Pancreas (tissue), 10 donors: ENCODE measurements around the gene GPR31. TPM values are rescaled to one million over a fixed set of nuclear protein-coding genes. Genes with fewer than 3 reads are reported as not detected.

ENCODE experiments used
- ATAC-seq, 4 donors: fragments of 200-7000 bp; cut with Tn5 transposase; one replicate each; pipeline versions ENCODE4 v1.8.0 to v1.9.1; 2020; ENCODE audit warnings: mild to moderate bottlenecking in 4 of 4, moderate library complexity in 4 of 4
- DNase-seq, 6 donors: peaks; one replicate each; pipeline ENCODE4 v3.0.0-alpha.2; 2020
- FAIRE-seq: peaks from 2 replicates; lab custom pipeline; 2012; peaks lifted over from hg19 to GRCh38; lab: Jason Lieb, UNC
- H3K27ac ChIP-seq, 4 donors: fragments of 200-600 bp; sonication (generic); 1 replicate in 3 of 4; 2 replicates in 1 of 4; pipeline versions ENCODE4 v1.5.0 to v1.8.0; 2020
- H3K27me3 ChIP-seq, 4 donors: fragments of 200-600 bp; one replicate each; pipeline ENCODE4 v1.8.0; 2021
- H3K36me3 ChIP-seq, 3 donors: fragments of 200-600 bp; sonication (generic) in 1 of 3; one replicate each; pipeline versions ENCODE4 v1.5.0 to v1.8.0; 2020 to 2021
- H3K4me1 ChIP-seq, 3 donors: fragments of 200-600 bp; one replicate each; pipeline ENCODE4 v1.8.0; 2021
- H3K4me3 ChIP-seq, 4 donors: fragments of 200-600 bp; sonication (generic) in 2 of 4; one replicate each; pipeline versions ENCODE4 v1.5.0 to v1.8.0; 2020 to 2021
- H3K9me3 ChIP-seq, 4 donors: fragments of 200-600 bp; one replicate each; pipeline ENCODE4 v1.8.0; 2021
- WGBS, 2 donors: extraction: QIAGEN DNeasy Blood & Tissue Kit; methylation state at CpG; one replicate each; pipeline ENCODE4 v1.1.7; 2013; 5-methylcytosine and 5-hydroxymethylcytosine counted together
- intact Hi-C, 3 donors: fragments of 100-400 bp; cut with DNase I; formaldehyde crosslinking; loops; one replicate each; pipeline versions ENCODE4 v1.11.1 to v1.14.2; 2022
- polyA plus RNA-seq, 2 donors: library from polyadenylated mRNA; stranded (reverse); fragments of 200-250 nt; gene quantifications; one replicate each; pipeline ENCODE4 v1.2.3, GENCODE V29; 2013
- total RNA-seq, 6 donors: library from RNA; stranded (reverse); fragmentation: NEBNext Ultra II Directional in 4 of 6; extraction: Animal tissue kit (Norgen Biotek cat#: 25700) in 4 of 6; gene quantifications; one replicate each; pipeline versions ENCODE4 v1.2.1 to v1.2.4, GENCODE V29; 2021 to 2023
- TF ChIP-seq, protein P1 (sequence below), 4 donors: fragments of 200-600 bp; sonication (generic) in 3 of 4; IDR thresholded peaks; one replicate each; pipeline versions ENCODE4 v1.5.0 to v1.8.0; 2021; ENCODE audit warnings: antibody characterized with exemption in 4 of 4
- donor health status: healthy with polysubstance abuse.
- donor health status: DM: no; HTN: no; CAD: no; lungs with moderate emphysema.
- donor health status: DM: no; HTN: no; CAD: no.
- donor health status: control.
- donor health status: control.
- donor health status: Bipolar disorder and iron deficiency.
- donor health status: DM: yes; HTN: yes; CAD: no.
- donor health status: DM: no; HTN: no; CAD: no.
- donor health status: DM: no; HTN: no; CAD: no.
- donor health status: DM: yes; HTN: yes; CAD: no.

Gene GPR31
- total and polyA plus RNA-seq, 8 donors = not detected

DNA sequence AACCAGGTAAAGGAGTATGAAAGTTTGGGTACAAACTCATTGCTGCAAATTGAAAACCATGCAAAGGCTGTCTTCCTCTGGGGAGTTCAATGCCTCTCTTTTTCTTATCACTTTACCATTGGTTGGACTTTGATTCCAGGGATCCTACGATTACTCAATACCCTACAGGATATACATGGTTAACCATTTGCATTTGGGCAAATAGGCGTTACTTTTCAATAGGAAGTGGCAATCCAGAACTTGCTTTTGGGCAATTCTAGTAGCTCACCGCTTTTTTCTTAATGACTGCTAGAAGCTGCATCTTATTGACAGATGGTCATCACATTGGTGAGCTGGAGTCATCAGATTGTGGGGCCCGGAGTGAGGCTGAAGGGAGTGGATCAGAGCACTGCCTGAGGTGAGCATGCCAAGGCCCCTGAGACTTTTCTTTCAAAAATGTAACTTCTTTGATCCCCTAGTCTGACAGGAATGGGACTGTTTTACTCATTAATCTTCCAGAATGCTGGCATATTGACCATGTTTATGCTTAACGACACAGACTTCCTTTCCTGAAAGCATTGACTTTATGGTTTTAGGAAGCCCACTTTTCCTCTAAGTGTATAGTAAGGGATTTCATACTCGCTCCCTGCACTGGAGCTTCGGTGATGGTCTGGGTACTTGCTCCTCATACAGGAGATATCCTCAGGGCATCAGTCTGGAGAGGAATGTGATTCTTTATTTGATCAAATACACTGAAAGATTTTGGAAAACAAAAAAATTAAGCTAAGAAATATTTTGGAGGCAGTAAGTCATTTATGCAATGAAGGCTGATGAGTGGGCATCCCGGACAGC, 34.7 kb downstream of the GPR31 start, which contains the start of gene CCR6:
Gene CCR6 (plus strand): TSS at position 270 of the 831 bp plus-strand sequence. CDS start 13,039 bp downstream, outside the sequence.
- Histone ChIP-seq H3K4me3 (no peak within 1 kb of the TSS), H3K27me3 (no peaks in the 10 kb centered on the region), H3K36me3 (no peaks in the 10 kb centered on the region), H3K4me1 (no peaks in the 10 kb centered on the region), H3K27ac (no peak within 1 kb of the TSS), H3K9me3 (no peaks in the 10 kb centered on the region)
- WGBS, 2 donors = 67 to 69% methylated on average over 8 of the region's 8 CpGs
- intact Hi-C loops = no loop called here
- FAIRE-seq = no peak
- no peak for DNase-seq
- TF ChIP-seq, protein P1, sequence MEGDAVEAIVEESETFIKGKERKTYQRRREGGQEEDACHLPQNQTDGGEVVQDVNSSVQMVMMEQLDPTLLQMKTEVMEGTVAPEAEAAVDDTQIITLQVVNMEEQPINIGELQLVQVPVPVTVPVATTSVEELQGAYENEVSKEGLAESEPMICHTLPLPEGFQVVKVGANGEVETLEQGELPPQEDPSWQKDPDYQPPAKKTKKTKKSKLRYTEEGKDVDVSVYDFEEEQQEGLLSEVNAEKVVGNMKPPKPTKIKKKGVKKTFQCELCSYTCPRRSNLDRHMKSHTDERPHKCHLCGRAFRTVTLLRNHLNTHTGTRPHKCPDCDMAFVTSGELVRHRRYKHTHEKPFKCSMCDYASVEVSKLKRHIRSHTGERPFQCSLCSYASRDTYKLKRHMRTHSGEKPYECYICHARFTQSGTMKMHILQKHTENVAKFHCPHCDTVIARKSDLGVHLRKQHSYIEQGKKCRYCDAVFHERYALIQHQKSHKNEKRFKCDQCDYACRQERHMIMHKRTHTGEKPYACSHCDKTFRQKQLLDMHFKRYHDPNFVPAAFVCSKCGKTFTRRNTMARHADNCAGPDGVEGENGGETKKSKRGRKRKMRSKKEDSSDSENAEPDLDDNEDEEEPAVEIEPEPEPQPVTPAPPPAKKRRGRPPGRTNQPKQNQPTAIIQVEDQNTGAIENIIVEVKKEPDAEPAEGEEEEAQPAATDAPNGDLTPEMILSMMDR (IDR thresholded peaks at IDR 0.05) = no peak
- ATAC-seq = no peak

DNA sequence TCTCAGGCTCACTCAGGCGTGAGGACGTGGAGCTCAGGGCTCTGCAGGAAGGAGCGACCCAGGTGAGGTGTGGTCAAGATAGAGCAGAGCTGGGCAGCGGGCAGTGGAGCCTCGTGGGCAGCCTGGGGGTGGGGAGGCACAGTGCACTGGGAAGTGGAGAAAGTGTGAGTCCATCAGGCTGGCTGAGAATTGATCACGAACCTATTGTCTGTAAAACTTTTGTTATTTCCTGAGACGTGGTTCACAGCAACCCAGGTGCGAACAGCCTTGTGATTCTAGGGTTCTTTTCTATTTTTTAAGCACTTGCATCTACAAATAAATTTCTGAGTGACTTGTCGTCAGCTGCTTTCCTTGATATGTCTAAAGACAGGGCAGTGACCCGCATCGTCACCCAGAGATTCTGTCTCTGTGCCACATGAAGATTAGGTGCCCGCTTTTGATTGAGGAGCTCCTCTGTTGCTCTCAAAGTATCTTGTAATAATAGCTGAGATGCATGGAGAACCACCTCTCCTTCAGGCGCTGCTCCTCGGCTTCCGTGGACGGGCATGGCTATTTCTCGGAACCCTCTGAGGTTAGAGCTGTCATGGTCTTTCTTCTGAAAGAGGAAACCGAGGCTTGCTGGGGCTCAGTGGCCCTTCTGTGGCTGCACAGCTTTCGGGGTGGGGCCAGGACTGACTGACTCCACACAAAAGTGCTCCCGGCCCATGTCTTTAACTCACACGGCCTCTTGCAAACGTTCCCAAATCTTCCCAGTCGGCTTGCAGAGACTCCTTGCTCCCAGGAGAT, 35.5 kb downstream of the GPR31 start:
- Histone ChIP-seq H3K4me1 (no peaks in the 10 kb centered on the region), H3K27me3 (no peaks in the 10 kb centered on the region), H3K27ac (no peak overlapping the region), H3K4me3 (no peak overlapping the region), H3K36me3 (no peaks in the 10 kb centered on the region), H3K9me3 (no peaks in the 10 kb centered on the region)
- intact Hi-C loops = no loop called here
- TF ChIP-seq, protein P1 (IDR thresholded peaks at IDR 0.05) = no peak
- FAIRE-seq (no peak), ATAC-seq (no peak), DNase-seq (no peak)
- 73 to 83% methylated on average over 23 of the region's 23 CpGs for WGBS, 2 donors

DNA sequence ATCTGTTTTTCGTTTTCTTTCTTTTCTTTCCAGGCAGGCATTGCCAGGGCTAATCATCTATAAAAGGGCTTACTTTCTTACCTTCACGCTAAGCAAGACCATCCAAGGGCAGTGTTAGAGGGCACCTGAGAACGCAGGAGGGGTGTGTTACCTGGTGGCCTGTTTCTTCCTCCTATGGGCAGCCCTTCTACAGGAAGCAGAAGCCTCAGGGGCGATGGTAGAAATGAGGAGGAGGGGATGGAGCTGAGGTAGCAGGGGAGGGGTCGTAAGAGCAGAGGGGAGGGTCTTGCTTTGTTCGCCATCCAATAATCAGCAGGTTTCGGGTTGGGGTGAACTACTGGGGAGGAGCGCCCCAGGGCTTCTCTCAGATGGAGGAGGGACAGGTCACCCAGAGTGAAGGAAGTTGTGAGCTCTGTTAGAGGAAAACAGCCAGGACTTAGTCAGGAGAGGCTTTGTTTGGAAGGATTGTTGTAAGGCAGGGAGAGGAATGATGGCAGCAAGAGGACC, 36.4 kb downstream of the GPR31 start:
- TF ChIP-seq, protein P1 (IDR thresholded peaks at IDR 0.05) = no peak
- intact Hi-C loops = no loop called here
- Histone ChIP-seq H3K27ac (no peak overlapping the region), H3K9me3 (no peaks in the 10 kb centered on the region), H3K4me3 (no peak overlapping the region), H3K27me3 (no peaks in the 10 kb centered on the region), H3K36me3 (no peaks in the 10 kb centered on the region), H3K4me1 (no peaks in the 10 kb centered on the region)
- ATAC-seq = no peak
- FAIRE-seq = no peak
- WGBS, 2 donors = 70 to 80% methylated on average over 8 of the region's 8 CpGs
- DNase-seq = no peak

DNA sequence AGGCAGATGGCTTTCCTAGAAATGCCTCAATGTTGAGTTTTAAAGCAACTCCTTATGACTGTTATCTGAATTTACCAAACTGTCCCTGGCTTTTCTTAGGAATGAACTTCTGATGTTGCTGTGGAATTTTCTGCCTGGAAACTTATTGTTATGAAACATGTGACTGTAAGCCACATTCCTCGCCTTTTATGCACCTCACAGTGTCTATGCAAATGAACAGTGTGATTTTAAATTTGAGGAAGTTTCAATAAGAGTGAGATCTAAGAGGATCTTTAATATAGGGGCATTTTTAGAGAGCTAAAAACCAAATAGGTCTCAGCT, 37.2 kb downstream of the GPR31 start:
- intact Hi-C loops = no loop called here
- ATAC-seq (no peak), DNase-seq (no peak), FAIRE-seq (no peak)
- H3K36me3 ChIP-seq = no peaks in the 10 kb centered on the region
- 90 to 92% methylated on average over 1 of the region's 1 CpG for WGBS, 2 donors
- H3K4me1 ChIP-seq = no peaks in the 10 kb centered on the region
- TF ChIP-seq, protein P1 (IDR thresholded peaks at IDR 0.05) = no peak
- H3K27me3 ChIP-seq = no peaks in the 10 kb centered on the region
- no peak overlapping the region for H3K4me3 ChIP-seq
- H3K9me3 ChIP-seq = no peaks in the 10 kb centered on the region
- no peak overlapping the region for H3K27ac ChIP-seq
